Neuronal stem cell (in vitro differentiated cells): ENCODE measurements around the gene IRF2BPL.

Experiments used
- DNase-seq: peaks from one replicate; pipeline ENCODE4 v3.0.0-alpha.2; 2013; ENCODE audit warnings: low spot score
- H2AFZ ChIP-seq: one replicate; pipeline ENCODE4 v1.6.1; 2013; ENCODE audit warnings: mild to moderate bottlenecking, low read length, inconsistent platforms
- H2AK5ac ChIP-seq: 2 replicates; pipeline ENCODE4 v1.6.1; 2013; ENCODE audit warnings: low read depth, mild to moderate bottlenecking, inconsistent platforms, low read length, moderate library complexity, mixed read lengths
- H2BK120ac ChIP-seq: 2 replicates; pipeline ENCODE4 v1.6.1; 2013; ENCODE audit warnings: low read depth, mild to moderate bottlenecking, inconsistent platforms, low read length, moderate library complexity, mixed read lengths
- H2BK12ac ChIP-seq: one replicate; pipeline ENCODE4 v1.6.1; 2013; ENCODE audit warnings: low read length, inconsistent platforms
- H2BK15ac ChIP-seq: 2 replicates; pipeline ENCODE4 v1.6.1; 2013; ENCODE audit warnings: mild to moderate bottlenecking, low read length, inconsistent platforms, mixed read lengths
- H2BK5ac ChIP-seq: one replicate; pipeline ENCODE4 v1.6.1; 2013; ENCODE audit warnings: inconsistent platforms, mild to moderate bottlenecking, low read length, moderate library complexity
- H3K14ac ChIP-seq: one replicate; pipeline ENCODE4 v1.6.1; 2013; ENCODE audit warnings: low read length, inconsistent platforms
- H3K18ac ChIP-seq: 2 replicates; pipeline ENCODE4 v1.6.1; 2013; ENCODE audit warnings: low read length, inconsistent platforms
- H3K23ac ChIP-seq: 2 replicates; pipeline ENCODE4 v1.6.1; 2013; ENCODE audit warnings: low read depth, mild to moderate bottlenecking, mixed read lengths, low read length, inconsistent platforms; ENCODE audit not compliant: poor library complexity
- H3K27ac ChIP-seq: replicated peaks from 3 replicates; pipeline ENCODE4 v1.5.1; 2013; ENCODE audit warnings: low read length, inconsistent platforms
- H3K27me3 ChIP-seq, 3 experiments: 2 replicates each; pipeline ENCODE4 v1.6.1; 2013; ENCODE audit warnings: low read length in 3 of 3, mild to moderate bottlenecking in 2 of 3, inconsistent platforms in 1 of 3, low read depth in 1 of 3, mixed read lengths in 1 of 3, moderate library complexity in 1 of 3; ENCODE audit not compliant: control insufficient read depth in 3 of 3, insufficient read depth in 3 of 3
- H3K36me3 ChIP-seq, 2 donors: replicated peaks in 1 of 2; 2 replicates each; pipeline ENCODE4 v1.6.1; 2013; ENCODE audit warnings: low read length in 2 of 2; ENCODE audit not compliant: control insufficient read depth in 2 of 2, insufficient read depth in 2 of 2
- H3K4ac ChIP-seq: 2 replicates; pipeline ENCODE4 v1.6.1; 2013; ENCODE audit warnings: inconsistent platforms, mild to moderate bottlenecking, low read length, moderate library complexity
- H3K4me1 ChIP-seq, 2 donors: 1 replicate in 1 of 2; 2 replicates in 1 of 2; pipeline ENCODE4 v1.6.1; 2013; ENCODE audit warnings: low read length in 2 of 2, low read depth in 1 of 2; ENCODE audit not compliant: control insufficient read depth in 2 of 2, insufficient read depth in 1 of 2
- H3K4me2 ChIP-seq: one replicate; pipeline ENCODE4 v1.6.1; 2013; ENCODE audit warnings: mild to moderate bottlenecking, low read length, inconsistent platforms; ENCODE audit not compliant: insufficient read depth, poor library complexity, severe bottlenecking
- H3K4me3 ChIP-seq, 2 donors: 2 replicates each; pipeline ENCODE4 v1.5.1; 2013; ENCODE audit warnings: low read length in 2 of 2, mild to moderate bottlenecking in 2 of 2, inconsistent platforms in 1 of 2, moderate library complexity in 1 of 2
- H3K79me1 ChIP-seq: one replicate; pipeline ENCODE4 v1.6.1; 2013; ENCODE audit warnings: low read depth, mild to moderate bottlenecking, inconsistent platforms, low read length, moderate library complexity
- H3K9ac ChIP-seq: one replicate; pipeline ENCODE4 v1.6.1; 2013; ENCODE audit warnings: mild to moderate bottlenecking, low read depth, low read length, inconsistent platforms; ENCODE audit not compliant: poor library complexity
- H3K9me3 ChIP-seq, 2 donors: replicated peaks in 1 of 2; 2 replicates each; pipeline versions ENCODE3 to v1.6.1; 2013; ENCODE audit warnings: low read length in 2 of 2, mild to moderate bottlenecking in 2 of 2, inconsistent platforms in 1 of 2, low read depth in 1 of 2, mixed read lengths in 1 of 2, moderate library complexity in 1 of 2; ENCODE audit not compliant: control insufficient read depth in 2 of 2, insufficient read depth in 1 of 2
- H4K8ac ChIP-seq: one replicate; pipeline ENCODE4 v1.6.1; 2013; ENCODE audit warnings: low read depth, mild to moderate bottlenecking, inconsistent platforms, low read length, moderate library complexity
- H4K91ac ChIP-seq: one replicate; pipeline ENCODE4 v1.6.1; 2013; ENCODE audit warnings: low read length, low read depth, mild to moderate bottlenecking, inconsistent platforms; ENCODE audit not compliant: poor library complexity
- WGBS, 2 donors: extraction: QIAGEN DNeasy Blood & Tissue Kit; methylation state at CpG; one replicate each; pipeline ENCODE4 v1.1.7; 2013; ENCODE audit warnings: missing lambda C conversion rate in 2 of 2, mixed read lengths in 1 of 2; ENCODE audit not compliant: insufficient read length in 2 of 2, insufficient replicate concordance in 1 of 2; ENCODE audit errors: extremely low coverage in 2 of 2; 5-methylcytosine and 5-hydroxymethylcytosine counted together

IRF2BPL gene

GRCh38 chr14:77007183-77007974 lies 21.1 kb downstream of the IRF2BPL start:
- no peak overlapping the region for H4K8ac ChIP-seq
- H3K9me3 ChIP-seq = no peaks in the 10 kb centered on the region
- DNase-seq = no peak
- H3K27ac ChIP-seq = no peak overlapping the region
- no peak overlapping the region for H3K4me3 ChIP-seq
- H3K36me3 ChIP-seq = no peaks in the 10 kb centered on the region
- no peak overlapping the region for H3K4me2 ChIP-seq
- H3K23ac ChIP-seq = no peak overlapping the region
- WGBS, 2 donors = no CpG with 5 or more reads among the region's 18 CpGs
- no peaks in the 10 kb centered on the region for H3K79me1 ChIP-seq
- H2AK5ac ChIP-seq = no peak overlapping the region
- H3K14ac ChIP-seq = no peak overlapping the region
- H3K18ac ChIP-seq = no peak overlapping the region
- H3K27me3 ChIP-seq = peaks cover 0 to 8% (median 0%) of the 10 kb centered on the region in 3 experiments
- peaks cover 5 to 26% of the 10 kb centered on the region in 2 donors for H3K4me1 ChIP-seq
- no peak overlapping the region for H3K9ac ChIP-seq
- H3K4ac ChIP-seq = no peak overlapping the region
- H2BK5ac ChIP-seq = no peak overlapping the region
- peak overlapping the region; percentile 17 for H2AFZ ChIP-seq
- H2BK15ac ChIP-seq = no peak overlapping the region
- no peak overlapping the region for H2BK12ac ChIP-seq
- no peak overlapping the region for H2BK120ac ChIP-seq
- H4K91ac ChIP-seq = no peak overlapping the region

DNA sequence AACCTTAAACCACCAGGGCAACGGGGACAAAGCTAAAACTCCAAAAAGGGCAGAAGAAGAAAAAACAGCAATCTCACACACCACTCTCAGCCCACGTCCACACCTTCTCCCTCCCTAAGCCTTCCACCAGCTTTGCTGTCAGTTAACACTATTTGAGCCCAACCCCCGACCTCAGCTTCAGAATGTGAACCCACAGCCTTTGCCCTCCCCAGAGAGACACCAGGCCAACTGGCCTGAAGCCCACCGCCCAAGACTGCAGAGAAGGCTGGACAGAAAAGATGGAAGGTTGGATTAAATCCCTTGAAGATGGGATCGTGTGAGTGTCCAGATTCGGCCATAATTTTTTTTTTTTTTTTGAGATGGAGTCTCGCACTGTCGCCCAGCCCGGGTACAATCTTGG lies 22.4 kb downstream of the IRF2BPL start:
- Histone ChIP-seq H2BK120ac (no peak overlapping the region), H3K4me3 (no peak overlapping the region), H4K91ac (no peak overlapping the region), H2BK12ac (no peak overlapping the region), H2BK15ac (no peak overlapping the region), H3K27ac (no peak overlapping the region), H3K4me2 (no peak overlapping the region), H4K8ac (no peak overlapping the region), H3K14ac (no peak overlapping the region), H3K36me3 (no peaks in the 10 kb centered on the region), H2AK5ac (no peak overlapping the region), H3K27me3 (peaks cover 0 to 8% (median 0%) of the 10 kb centered on the region in 3 experiments), H3K23ac (no peak overlapping the region), H2AFZ (no peak overlapping the region), H3K9ac (no peak overlapping the region), H3K9me3 (no peaks in the 10 kb centered on the region), H3K18ac (no peak overlapping the region), H3K79me1 (no peaks in the 10 kb centered on the region), H2BK5ac (no peak overlapping the region), H3K4ac (no peak overlapping the region), H3K4me1 (peaks cover 7 to 28% of the 10 kb centered on the region in 2 donors)
- DNase-seq = no peak
- WGBS, 2 donors = no CpG with 5 or more reads among the region's 9 CpGs

- no peaks in the 10 kb centered on the region for H3K36me3 ChIP-seq
- H2BK5ac ChIP-seq = no peak overlapping the region
- peaks cover 12 to 34% of the 10 kb centered on the region in 2 donors for H3K4me1 ChIP-seq
- no peak overlapping the region for H2BK120ac ChIP-seq
- H3K18ac ChIP-seq = no peak overlapping the region
- no peak overlapping the region for H4K8ac ChIP-seq
- H3K27ac ChIP-seq = no peak overlapping the region
- DNase-seq = no peak
- H3K4me3 ChIP-seq = no peak overlapping the region
- H2AFZ ChIP-seq = no peak overlapping the region
- no peak overlapping the region for H2BK12ac ChIP-seq
- H3K23ac ChIP-seq = no peak overlapping the region
- no peak overlapping the region for H4K91ac ChIP-seq
- no CpG with 5 or more reads among the region's 3 CpGs for WGBS, 2 donors
- H3K14ac ChIP-seq = no peak overlapping the region
- no peak overlapping the region for H2BK15ac ChIP-seq
- H3K9me3 ChIP-seq = no peaks in the 10 kb centered on the region
- no peak overlapping the region for H3K4me2 ChIP-seq
- H3K79me1 ChIP-seq = no peaks in the 10 kb centered on the region
- no peak overlapping the region for H3K4ac ChIP-seq
- no peak overlapping the region for H2AK5ac ChIP-seq
- H3K9ac ChIP-seq = no peak overlapping the region
- H3K27me3 ChIP-seq = peaks cover 0 to 8% (median 0%) of the 10 kb centered on the region in 3 experiments
Observed at GRCh38 chr14:77005559-77005958, 22.9 kb downstream of the IRF2BPL start.

GRCh38 chr14:77004711-77005460 lies 23.6 kb downstream of the IRF2BPL start:
- H3K14ac ChIP-seq = no peak overlapping the region

More at GRCh38 chr14:77004711-77005460, 23.6 kb downstream of the IRF2BPL start:
- H4K91ac ChIP-seq = no peak overlapping the region
- H3K23ac ChIP-seq = no peak overlapping the region
- no peak overlapping the region for H3K27ac ChIP-seq
- H3K27me3 ChIP-seq = peaks cover 0 to 4% (median 0%) of the 10 kb centered on the region in 3 experiments
- no peak overlapping the region for H2BK12ac ChIP-seq
- H3K9me3 ChIP-seq = no peaks in the 10 kb centered on the region
- no peak overlapping the region for H2AK5ac ChIP-seq
- no peak overlapping the region for H3K4ac ChIP-seq
- peaks cover 16 to 38% of the 10 kb centered on the region in 2 donors for H3K4me1 ChIP-seq
- no peaks in the 10 kb centered on the region for H3K79me1 ChIP-seq
- no peak overlapping the region for H2BK15ac ChIP-seq
- H3K36me3 ChIP-seq = no peaks in the 10 kb centered on the region
- no peak overlapping the region for H4K8ac ChIP-seq
- peak overlapping the region; percentile 76 for H3K18ac ChIP-seq
- no peak overlapping the region for H3K9ac ChIP-seq
- no peak overlapping the region for H3K4me2 ChIP-seq
- H2BK5ac ChIP-seq = no peak overlapping the region
- no peak overlapping the region for H2BK120ac ChIP-seq
- no peak overlapping the region for H3K4me3 ChIP-seq
- H2AFZ ChIP-seq = no peak overlapping the region
- DNase-seq = no peak
- no CpG with 5 or more reads among the region's 9 CpGs for WGBS, 2 donors
